KMS-11 (cell line): Measurements from ENCODE around the gene FAM3A.

ENCODE experiments used
- H2AFZ ChIP-seq: fragments of 200-600 bp; sonication (generic); 2 replicates; pipeline ENCODE4 v1.6.1; 2016; ENCODE audit warnings: antibody characterized with exemption, mixed run types, low read depth
- H3K27ac ChIP-seq: fragments of 200-600 bp; sonication (generic); 2 replicates; pipeline ENCODE4 v1.6.1; 2016; ENCODE audit warnings: mild to moderate bottlenecking, mixed run types
- H3K27me3 ChIP-seq: fragments of 200-600 bp; sonication (generic); 2 replicates; pipeline ENCODE4 v1.6.1; 2017; ENCODE audit warnings: mild to moderate bottlenecking, low read depth, mixed run types, moderate library complexity; ENCODE audit not compliant: insufficient read depth
- H3K36me3 ChIP-seq: fragments of 200-600 bp; sonication (generic); 2 replicates; pipeline ENCODE4 v1.6.1; 2017; ENCODE audit warnings: mild to moderate bottlenecking, mixed run types; ENCODE audit not compliant: insufficient read depth
- H3K4me1 ChIP-seq: fragments of 200-600 bp; sonication (generic); 2 replicates; pipeline ENCODE4 v1.6.1; 2016; ENCODE audit warnings: mild to moderate bottlenecking, low read depth, mixed run types; ENCODE audit not compliant: poor library complexity, severe bottlenecking
- H3K4me2 ChIP-seq: fragments of 200-600 bp; sonication (generic); 2 replicates; pipeline ENCODE4 v1.7.0; 2016; ENCODE audit warnings: mild to moderate bottlenecking, mixed run types
- H3K4me3 ChIP-seq: fragments of 200-600 bp; sonication (generic); IDR thresholded peaks from 2 replicates; pipeline ENCODE4 v1.6.1; 2017; ENCODE audit warnings: low read depth, low read length, mixed read lengths; ENCODE audit not compliant: insufficient read depth
- H3K79me2 ChIP-seq: fragments of 200-600 bp; sonication (generic); 2 replicates; pipeline ENCODE4 v1.6.1; 2016; ENCODE audit warnings: low read depth, mixed run types; ENCODE audit not compliant: insufficient read depth
- H3K9ac ChIP-seq: fragments of 200-600 bp; sonication (generic); 2 replicates; pipeline ENCODE4 v1.6.1; 2016; ENCODE audit warnings: mild to moderate bottlenecking, mixed run types
- H4K20me1 ChIP-seq: fragments of 200-600 bp; sonication (generic); 2 replicates; pipeline ENCODE4 v1.6.1; 2016; ENCODE audit warnings: mild to moderate bottlenecking, mixed run types; ENCODE audit not compliant: insufficient read depth
- CTCF ChIP-seq: fragments of 200-600 bp; sonication (generic); conservative IDR thresholded peaks from 2 replicates; pipeline ENCODE4 v1.6.1; 2017; ENCODE audit warnings: low read depth, mild to moderate bottlenecking, antibody characterized with exemption, low read length, moderate library complexity, mixed read lengths

The FAM3A gene

GRCh38 chrX:154482786-154483185 lies 33.2 kb downstream of the FAM3A start:
- Histone ChIP-seq H2AFZ (no peak overlapping the region), H3K36me3 (no peaks in the 10 kb centered on the region), H3K27ac (no peak overlapping the region), H3K4me3 (no peak overlapping the region), H4K20me1 (no peaks in the 10 kb centered on the region), H3K27me3 (no peaks in the 10 kb centered on the region), H3K4me2 (no peak overlapping the region), H3K79me2 (peaks cover 13% of the 10 kb centered on the region; the same call in 1 of the 2 replicates), H3K9ac (no peak overlapping the region), H3K4me1 (peaks cover 11% of the 10 kb centered on the region)
- no peak for TF ChIP-seq CTCF

GRCh38 chrX:154481911-154482601 lies 34.0 kb downstream of the FAM3A start:
- H3K36me3 ChIP-seq = no peaks in the 10 kb centered on the region
- peaks cover 11% of the 10 kb centered on the region for H3K4me1 ChIP-seq
- no peaks in the 10 kb centered on the region for H3K27me3 ChIP-seq
- no peak overlapping the region for H3K4me3 ChIP-seq
- no peak overlapping the region for H3K27ac ChIP-seq
- no peak overlapping the region for H3K4me2 ChIP-seq
- TF ChIP-seq CTCF = no peak
- H2AFZ ChIP-seq = no peak overlapping the region
- H3K79me2 ChIP-seq = peaks cover 13% of the 10 kb centered on the region; the same call in 1 of the 2 replicates
- H3K9ac ChIP-seq = no peak overlapping the region
- H4K20me1 ChIP-seq = no peaks in the 10 kb centered on the region

GRCh38 chrX:154481195-154481594 lies 34.8 kb downstream of the FAM3A start:
- Histone ChIP-seq H3K4me1 (peaks cover 11% of the 10 kb centered on the region), H3K79me2 (peaks cover 13% of the 10 kb centered on the region; the same call in 1 of the 2 replicates), H3K27me3 (no peaks in the 10 kb centered on the region), H3K36me3 (no peaks in the 10 kb centered on the region), H3K4me2 (no peak overlapping the region), H3K9ac (no peak overlapping the region), H3K4me3 (no peak overlapping the region), H4K20me1 (no peaks in the 10 kb centered on the region), H3K27ac (no peak overlapping the region), H2AFZ (no peak overlapping the region)
- TF ChIP-seq CTCF = no peak

DNA sequence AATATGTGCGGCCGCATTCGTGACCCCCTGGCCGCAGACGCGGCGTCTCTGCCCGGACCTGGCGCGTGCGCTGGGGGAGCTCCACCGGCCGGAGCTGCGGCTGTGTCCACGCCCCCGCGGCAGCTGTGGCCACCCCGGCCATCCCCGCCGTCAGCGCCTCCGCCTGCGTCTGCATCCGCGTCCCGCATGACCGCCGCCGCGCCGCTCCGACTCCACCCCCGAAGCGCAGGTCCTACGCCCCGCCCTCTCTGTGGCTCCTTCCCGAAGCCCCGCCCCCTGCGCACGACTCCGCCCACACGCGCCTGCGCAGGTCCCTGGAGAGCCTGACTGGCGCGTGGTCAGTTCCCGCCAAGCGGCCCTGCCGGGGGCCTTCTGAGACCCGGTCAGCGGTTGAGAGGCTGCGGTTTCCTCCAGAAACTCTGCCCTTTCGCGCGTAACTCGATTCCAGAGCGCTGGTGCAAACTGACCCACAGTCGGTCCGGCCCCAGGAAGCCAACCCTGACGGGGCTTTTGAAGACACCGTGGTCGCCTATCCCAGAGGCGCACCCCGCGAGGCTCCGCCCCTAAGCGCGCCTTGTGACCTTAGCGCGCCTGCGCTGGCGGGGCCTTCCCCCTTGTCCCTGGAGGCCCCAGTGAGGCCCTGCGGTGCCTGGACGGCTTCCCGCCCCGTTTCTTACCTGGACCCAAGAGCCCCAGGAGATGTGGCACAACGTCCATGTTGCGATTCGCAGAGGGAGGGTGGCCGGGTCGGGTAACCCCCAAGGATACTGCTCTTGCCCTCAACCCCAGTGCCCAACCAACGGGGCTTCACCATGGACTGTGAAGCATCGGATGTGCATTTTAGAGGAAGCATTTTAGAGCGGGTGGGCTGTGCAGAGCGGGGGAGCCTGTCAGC lies 37.1 kb downstream of the FAM3A start, which contains the start of gene LAGE3:
TSS of gene LAGE3 (minus strand) at position 554 of the 895 bp plus-strand sequence. CDS start at position 188, 366 bp downstream.
- Histone ChIP-seq H4K20me1 (no peaks in the 10 kb centered on the region), H3K4me1 (peaks cover 11% of the 10 kb centered on the region), H3K79me2 (no peaks in the 10 kb centered on the region), H2AFZ (peak within 1 kb of the TSS; percentile 59; the same call in 1 of the 2 replicates), H3K4me2 (peak within 1 kb of the TSS; percentile 73), H3K36me3 (no peaks in the 10 kb centered on the region), H3K27me3 (no peaks in the 10 kb centered on the region), H3K4me3 (no peak within 1 kb of the TSS), H3K9ac (peak within 1 kb of the TSS; percentile 62; the same call in 1 of the 2 replicates), H3K27ac (peak within 1 kb of the TSS; percentile 83)
- no peak for TF ChIP-seq CTCF
